Adrenal gland (tissue), 12 donors: Measurements from ENCODE around the gene SHISA6. TPM values are rescaled to one million over a fixed set of nuclear protein-coding genes. Genes with fewer than 3 reads are reported as not detected.

Source experiments
- DNase-seq, 7 donors: peaks; one replicate each; pipeline ENCODE4 v3.0.0-alpha.2; 2019 to 2020
- H3K27ac ChIP-seq, 5 donors: fragments of 200-600 bp; sonication (generic) in 4 of 5; 1 replicate in 3 of 5; 2 replicates in 2 of 5; pipeline versions ENCODE4 v1.5.1 to v1.8.0; 2016 to 2020; ENCODE audit warnings: mild to moderate bottlenecking in 1 of 5
- H3K27me3 ChIP-seq: fragments of 200-600 bp; 2 replicates; pipeline ENCODE4 v1.8.0; 2021
- H3K36me3 ChIP-seq, 2 donors: fragments of 200-600 bp; replicated peaks in 1 of 2; 1 replicate in 1 of 2; 2 replicates in 1 of 2; pipeline versions ENCODE4 v1.5.1 to v1.8.0; 2018 to 2022
- H3K4me1 ChIP-seq, 2 donors: fragments of 200-600 bp; replicated peaks in 1 of 2; 1 replicate in 1 of 2; 2 replicates in 1 of 2; pipeline versions ENCODE4 v1.5.1 to v1.8.0; 2018 to 2021
- H3K4me3 ChIP-seq, 4 donors: fragments of 200-600 bp; sonication (generic) in 3 of 4; one replicate each; pipeline ENCODE4 v1.5.1; 2016 to 2018
- H3K9me3 ChIP-seq, 3 donors: fragments of 200-600 bp; sonication (generic) in 1 of 3; replicated peaks in 1 of 3; 1 replicate in 2 of 3; 2 replicates in 1 of 3; pipeline versions ENCODE4 v1.5.1 to v1.8.0; 2016 to 2021
- POLR2A ChIP-seq, 2 donors: fragments of 450-650 bp; IDR thresholded peaks; one replicate each; pipeline ENCODE4 v1.6.1; 2017; ENCODE audit warnings: antibody characterized with exemption in 2 of 2, mild to moderate bottlenecking in 2 of 2, moderate library complexity in 1 of 2
- WGBS, 4 donors: extraction: QIAGEN DNeasy Blood & Tissue Kit in 2 of 4; methylation state at CpG; one replicate each; pipeline versions ENCODE4 v1.1.5 to v1.1.7; 2013 to 2017; 5-methylcytosine and 5-hydroxymethylcytosine counted together
- intact Hi-C, 2 donors: fragments of 100-400 bp; cut with DNase I; formaldehyde crosslinking; loops; one replicate each; pipeline versions ENCODE4 v1.14.1 to v1.15.0; 2022 to 2023
- polyA plus RNA-seq, 3 donors: library from polyadenylated mRNA; stranded (reverse); fragments of 200-250 nt in 2 of 3; fragments of 350-450 nt in 1 of 3; fragmentation: Illumina TruSeq in 1 of 3; extraction: RNeasy Lipid Tissue Mini Kit (QIAGEN cat#74804) in 1 of 3; gene quantifications; one replicate each; pipeline ENCODE4 v1.2.3, GENCODE V29; 2013 to 2014
- total RNA-seq, 9 donors: library from RNA; depleted of rRNA in 4 of 9; stranded (reverse); fragments of >200 nt in 4 of 9; fragments of 120-200 nt in 1 of 9; fragmentation: NEBNext Ultra II Directional in 1 of 9; extraction: Animal tissue kit (Norgen Biotek cat#: 25700) in 1 of 9; gene quantifications; one replicate each; pipeline versions ENCODE4 v1.1.0 to v1.2.4, GENCODE V29; 2013 to 2023
- TF ChIP-seq, protein P1 (sequence below), 6 experiments: fragments of 450-650 bp in 4 of 6; fragments of 200-600 bp in 2 of 6; sonication (generic) in 1 of 6; IDR thresholded peaks; 1 replicate in 5 of 6; 2 replicates in 1 of 6; pipeline versions ENCODE4 v1.5.1 to v1.8.0; 2016 to 2021; ENCODE audit warnings: antibody characterized with exemption in 6 of 6, mild to moderate bottlenecking in 2 of 6, moderate library complexity in 1 of 6
- donor health status: healthy with polysubstance abuse.
- donor health status: Bipolar disorder and iron deficiency.
- donor health status: DM: yes; HTN: yes; CAD: no.
- donor health status: DM: no; HTN: no; CAD: no.
- donor health status: DM: no; HTN: no; CAD: no.
- donor health status: DM: yes; HTN: yes; CAD: no.

SHISA6 gene
- total and polyA plus RNA-seq, 12 donors: 0.09 to 2.0 (median 0.57) TPM

DNA sequence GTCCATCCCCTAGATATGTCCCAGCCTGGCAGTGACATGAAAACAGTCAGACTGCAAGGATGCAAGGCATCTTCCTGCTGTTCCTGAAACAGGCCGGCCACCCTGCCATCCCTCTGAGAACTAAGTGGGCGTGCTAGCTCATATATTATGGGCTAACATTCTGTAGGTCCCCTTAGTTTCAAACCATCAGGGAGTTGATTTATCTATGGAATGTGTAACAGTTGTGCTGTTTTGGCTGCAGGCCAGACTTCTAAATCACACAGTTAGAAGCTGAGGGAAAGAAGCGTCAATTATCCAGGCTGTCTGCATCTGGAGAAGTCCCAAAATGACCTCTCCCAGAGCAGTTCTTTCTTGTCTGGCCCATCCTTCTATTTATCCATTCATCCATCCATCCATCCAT, 254.6 kb downstream of the SHISA6 start:
- Histone ChIP-seq H3K9me3 (no peaks in the 10 kb centered on the region), H3K27me3 (no peaks in the 10 kb centered on the region), H3K36me3 (no peaks in the 10 kb centered on the region), H3K4me1 (no peaks in the 10 kb centered on the region), H3K27ac (no peak overlapping the region), H3K4me3 (no peak overlapping the region)
- intact Hi-C loops: no loop called here
- no peak for TF ChIP-seq POLR2A (IDR thresholded peaks at IDR 0.05)
- TF ChIP-seq, protein P1, sequence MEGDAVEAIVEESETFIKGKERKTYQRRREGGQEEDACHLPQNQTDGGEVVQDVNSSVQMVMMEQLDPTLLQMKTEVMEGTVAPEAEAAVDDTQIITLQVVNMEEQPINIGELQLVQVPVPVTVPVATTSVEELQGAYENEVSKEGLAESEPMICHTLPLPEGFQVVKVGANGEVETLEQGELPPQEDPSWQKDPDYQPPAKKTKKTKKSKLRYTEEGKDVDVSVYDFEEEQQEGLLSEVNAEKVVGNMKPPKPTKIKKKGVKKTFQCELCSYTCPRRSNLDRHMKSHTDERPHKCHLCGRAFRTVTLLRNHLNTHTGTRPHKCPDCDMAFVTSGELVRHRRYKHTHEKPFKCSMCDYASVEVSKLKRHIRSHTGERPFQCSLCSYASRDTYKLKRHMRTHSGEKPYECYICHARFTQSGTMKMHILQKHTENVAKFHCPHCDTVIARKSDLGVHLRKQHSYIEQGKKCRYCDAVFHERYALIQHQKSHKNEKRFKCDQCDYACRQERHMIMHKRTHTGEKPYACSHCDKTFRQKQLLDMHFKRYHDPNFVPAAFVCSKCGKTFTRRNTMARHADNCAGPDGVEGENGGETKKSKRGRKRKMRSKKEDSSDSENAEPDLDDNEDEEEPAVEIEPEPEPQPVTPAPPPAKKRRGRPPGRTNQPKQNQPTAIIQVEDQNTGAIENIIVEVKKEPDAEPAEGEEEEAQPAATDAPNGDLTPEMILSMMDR (IDR thresholded peaks at IDR 0.05): no peak
- DNase-seq: no peak
- WGBS, 4 donors: 48 to 75% (median 56%) methylated on average over 1 to 3 of the region's 3 CpGs

DNA sequence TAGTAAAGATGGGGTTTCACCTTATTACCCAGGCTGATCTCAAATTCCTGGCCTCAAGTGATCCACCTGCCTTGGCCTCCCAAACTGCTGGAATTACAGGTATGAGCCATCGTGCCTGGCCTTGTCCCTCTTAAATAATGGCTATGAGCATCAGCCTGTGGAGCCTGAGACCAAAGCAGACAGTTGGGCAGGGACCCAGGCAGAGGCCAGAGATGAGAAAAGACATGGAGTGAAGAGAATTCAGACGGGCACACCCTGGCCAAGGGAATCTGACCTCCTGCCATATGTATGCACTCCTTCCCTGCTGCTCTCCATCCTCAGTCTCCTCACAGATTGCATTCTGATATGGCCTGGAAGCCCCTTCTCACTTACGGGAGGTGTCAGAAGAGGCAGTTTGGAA, 258.9 kb downstream of the SHISA6 start:
- 59 to 86% (median 82%) methylated on average over 3 of the region's 3 CpGs for WGBS, 4 donors
- no peaks in the 10 kb centered on the region for H3K36me3 ChIP-seq
- no peak for TF ChIP-seq POLR2A (IDR thresholded peaks at IDR 0.05)
- TF ChIP-seq, protein P1 (IDR thresholded peaks at IDR 0.05): no peak
- no peaks in the 10 kb centered on the region for H3K9me3 ChIP-seq
- H3K4me1 ChIP-seq: no peaks in the 10 kb centered on the region
- no peak overlapping the region for H3K27ac ChIP-seq
- intact Hi-C loops: no loop called here
- H3K27me3 ChIP-seq: no peaks in the 10 kb centered on the region
- no peak for DNase-seq
- no peak overlapping the region for H3K4me3 ChIP-seq

GRCh38 chr17:11503308-11504035, 262.5 kb downstream of the SHISA6 start:
- intact Hi-C loops: no loop called here
- H3K4me1 ChIP-seq: no peaks in the 10 kb centered on the region
- WGBS, 4 donors: 63 to 70% (median 66%) methylated on average over 9 of the region's 9 CpGs
- TF ChIP-seq POLR2A (IDR thresholded peaks at IDR 0.05): no peak
- TF ChIP-seq, protein P1 (IDR thresholded peaks at IDR 0.05): no peak
- no peaks in the 10 kb centered on the region for H3K36me3 ChIP-seq
- no peaks in the 10 kb centered on the region for H3K9me3 ChIP-seq
- H3K27me3 ChIP-seq: no peaks in the 10 kb centered on the region
- no peak for DNase-seq
- no peak overlapping the region for H3K4me3 ChIP-seq
- no peak overlapping the region for H3K27ac ChIP-seq

DNA sequence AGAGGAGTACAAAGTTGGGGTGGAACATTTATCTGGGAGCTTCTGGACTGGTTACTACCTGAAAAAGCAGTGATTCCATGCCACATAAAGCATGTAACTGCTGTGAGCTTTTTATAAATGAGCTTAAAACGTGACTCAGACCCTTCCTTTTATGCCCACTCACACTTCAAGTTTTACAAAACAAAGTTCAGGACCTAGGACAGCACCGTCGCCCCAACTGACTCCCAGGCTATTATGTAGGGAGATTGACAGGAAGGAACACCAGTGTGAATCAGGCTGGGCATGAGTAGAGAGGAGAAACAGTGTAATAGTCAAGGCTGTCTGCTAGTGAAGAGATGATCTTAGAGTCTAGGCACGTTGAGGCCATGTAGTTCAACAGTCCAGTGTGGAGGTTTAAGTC, 265.6 kb downstream of the SHISA6 start:
- WGBS, 4 donors: 7 to 13% (median 9%) methylated on average over 4 of the region's 4 CpGs
- Histone ChIP-seq H3K36me3 (no peaks in the 10 kb centered on the region), H3K27ac (no peak overlapping the region), H3K27me3 (no peaks in the 10 kb centered on the region), H3K9me3 (no peaks in the 10 kb centered on the region), H3K4me3 (no peak overlapping the region), H3K4me1 (peaks cover 0 to 1% of the 10 kb centered on the region in 2 donors)
- intact Hi-C loops: no loop called here
- no peak for TF ChIP-seq POLR2A (IDR thresholded peaks at IDR 0.05)
- TF ChIP-seq, protein P1 (IDR thresholded peaks at IDR 0.05): no peak
- DNase-seq: peak in 4 of 7 donors; percentile 9 to 23 (median 15)
